Measurements from ENCODE around the gene BSND.

The BSND gene

DNA sequence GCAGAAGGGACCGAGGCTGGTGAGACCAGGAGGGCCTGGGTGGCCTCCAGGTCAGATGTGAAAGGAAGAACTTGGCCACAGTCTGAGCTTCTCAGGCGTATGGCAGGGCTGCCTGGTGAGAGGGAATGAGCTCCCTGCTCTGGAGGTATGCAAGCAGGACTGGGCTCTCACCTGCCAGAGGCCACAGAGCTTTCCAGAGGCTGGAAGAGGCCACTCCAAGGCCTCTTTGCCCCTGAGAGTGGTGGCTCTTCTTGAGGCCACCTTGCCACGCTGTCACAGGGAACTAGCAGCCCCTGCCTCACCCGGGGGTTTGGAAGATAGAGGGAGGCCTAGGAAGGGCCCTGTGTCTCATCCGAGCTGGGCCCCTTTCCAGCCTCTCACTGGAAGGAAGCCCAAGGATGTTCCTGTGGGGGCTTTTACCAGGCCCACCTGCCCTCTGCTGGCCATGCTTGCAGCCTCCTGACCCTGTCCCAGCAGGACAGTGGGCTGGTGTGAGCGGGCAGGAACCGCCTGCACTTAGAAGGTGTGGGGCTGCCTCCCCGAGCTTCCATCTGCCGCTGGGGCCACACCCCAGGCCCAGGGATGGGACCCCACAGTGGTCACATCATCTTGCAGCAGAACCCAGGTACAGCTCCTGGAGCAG, 50.7 kb downstream of the BSND start:
- no peak for FAIRE-seq

DNA sequence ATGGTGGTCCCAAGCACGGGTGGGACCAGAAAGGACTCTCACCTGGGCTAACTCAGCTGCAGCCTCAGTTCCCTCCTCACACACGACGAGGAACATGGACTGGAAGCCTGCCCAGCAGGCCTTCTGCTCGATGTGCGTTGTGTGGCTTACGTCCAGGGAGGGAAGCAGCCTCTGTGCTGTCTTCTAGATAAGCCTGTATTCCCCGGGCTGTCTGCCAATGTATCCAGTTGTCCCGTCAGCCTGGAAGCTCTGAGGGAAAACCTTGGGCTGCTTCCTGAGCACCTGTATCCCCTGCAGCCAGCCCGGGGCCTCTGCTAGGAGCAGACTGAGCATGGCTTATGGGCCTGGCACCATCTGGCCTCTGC, 51.2 kb downstream of the BSND start:
- no peak for FAIRE-seq

DNA sequence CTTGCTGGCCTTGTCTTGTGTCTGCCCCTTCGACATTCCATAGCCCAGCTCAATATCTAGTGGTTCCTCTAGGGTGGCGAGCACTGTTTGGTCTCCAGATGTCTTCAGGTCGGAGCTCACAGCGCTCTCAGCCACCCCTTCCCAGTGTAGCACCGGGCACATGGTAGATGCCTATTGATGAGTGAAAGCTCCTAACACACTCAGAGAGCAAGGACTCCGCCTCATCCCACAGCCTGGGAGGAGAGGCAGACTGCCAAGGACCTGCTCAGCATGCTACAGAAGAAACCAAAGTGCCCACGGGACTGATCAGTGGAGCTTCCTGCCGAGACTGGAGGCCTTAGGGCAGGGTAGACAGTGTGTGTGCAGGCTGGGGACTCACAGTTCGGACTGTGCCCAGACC, 51.5 kb downstream of the BSND start:
- no peak for FAIRE-seq

DNA sequence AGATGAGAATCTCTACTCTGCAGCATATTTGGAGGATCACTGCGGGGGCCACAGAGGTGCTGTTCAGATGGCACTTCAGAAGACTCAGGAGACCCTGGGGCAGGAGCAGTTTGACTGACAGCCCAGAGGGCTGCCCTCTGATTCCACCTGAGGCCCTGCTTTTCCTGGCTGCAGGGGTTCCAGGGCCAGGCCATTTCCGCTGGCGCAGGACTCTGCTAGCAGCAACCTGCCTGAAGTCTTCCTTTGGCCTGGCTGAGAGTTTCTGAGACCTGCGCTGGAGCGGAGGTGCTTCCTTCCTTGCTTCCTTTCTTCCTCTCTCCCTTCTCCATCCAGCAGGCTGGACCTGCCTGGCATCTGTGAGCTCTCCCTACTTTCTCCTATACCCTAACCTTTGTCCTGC, 52.4 kb downstream of the BSND start:
- no peak for FAIRE-seq

DNA sequence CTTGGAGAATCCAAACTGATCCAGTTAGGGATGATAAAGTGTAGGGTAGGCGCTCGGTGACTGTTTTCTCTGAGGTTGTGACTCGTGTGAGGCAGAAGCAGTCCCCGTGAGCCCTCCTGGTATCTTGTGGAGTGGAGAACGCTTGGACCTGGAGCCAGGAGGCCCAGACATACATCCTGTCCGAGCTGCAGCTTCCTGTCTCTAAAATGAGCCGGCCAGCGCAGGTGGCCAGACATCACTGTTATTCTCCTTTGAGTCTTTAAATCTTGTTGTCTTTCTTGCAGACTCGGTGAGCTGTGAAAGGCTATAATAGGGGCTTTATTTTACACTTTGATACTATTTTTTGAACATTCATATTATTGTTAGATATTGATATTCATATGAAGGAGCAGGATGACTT, 52.9 kb downstream of the BSND start:
- no peak for FAIRE-seq

DNA sequence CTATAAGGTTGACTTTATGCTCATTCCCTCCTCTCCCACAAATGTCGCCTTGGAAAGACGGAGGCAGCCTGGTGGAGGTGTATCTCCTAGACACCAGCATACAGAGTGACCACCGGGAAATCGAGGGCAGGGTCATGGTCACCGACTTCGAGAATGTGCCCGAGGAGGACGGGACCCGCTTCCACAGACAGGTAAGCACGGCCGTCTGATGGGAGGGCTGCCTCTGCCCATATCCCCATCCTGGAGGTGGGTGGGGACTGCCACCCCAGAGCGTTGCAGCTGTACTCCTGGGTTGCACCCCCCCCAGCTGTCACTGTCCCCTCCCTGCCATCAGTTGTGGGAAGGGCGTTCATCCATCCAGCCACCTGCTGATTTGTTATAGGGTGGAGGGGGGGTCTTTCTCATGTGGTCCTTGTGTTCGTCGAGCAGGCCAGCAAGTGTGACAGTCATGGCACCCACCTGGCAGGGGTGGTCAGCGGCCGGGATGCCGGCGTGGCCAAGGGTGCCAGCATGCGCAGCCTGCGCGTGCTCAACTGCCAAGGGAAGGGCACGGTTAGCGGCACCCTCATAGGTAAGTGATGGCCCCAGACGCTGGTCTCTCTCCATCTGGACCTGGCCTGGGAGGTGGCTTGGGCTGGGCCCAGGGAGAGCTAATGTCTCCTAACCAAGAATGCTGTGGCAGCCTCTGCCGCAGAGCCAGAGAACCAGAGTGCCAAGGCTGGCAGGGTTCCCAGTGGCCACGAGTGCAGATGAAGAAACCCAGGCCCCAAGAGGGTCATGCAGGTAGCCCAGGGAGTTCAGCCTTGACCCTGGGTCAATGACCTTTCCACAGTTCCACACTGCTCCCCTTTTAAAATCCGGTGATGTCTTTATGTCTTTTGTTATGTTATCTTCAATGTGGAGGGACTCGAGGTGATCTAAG, 53.7 kb downstream of the BSND start:
- FAIRE-seq = no peak

DNA sequence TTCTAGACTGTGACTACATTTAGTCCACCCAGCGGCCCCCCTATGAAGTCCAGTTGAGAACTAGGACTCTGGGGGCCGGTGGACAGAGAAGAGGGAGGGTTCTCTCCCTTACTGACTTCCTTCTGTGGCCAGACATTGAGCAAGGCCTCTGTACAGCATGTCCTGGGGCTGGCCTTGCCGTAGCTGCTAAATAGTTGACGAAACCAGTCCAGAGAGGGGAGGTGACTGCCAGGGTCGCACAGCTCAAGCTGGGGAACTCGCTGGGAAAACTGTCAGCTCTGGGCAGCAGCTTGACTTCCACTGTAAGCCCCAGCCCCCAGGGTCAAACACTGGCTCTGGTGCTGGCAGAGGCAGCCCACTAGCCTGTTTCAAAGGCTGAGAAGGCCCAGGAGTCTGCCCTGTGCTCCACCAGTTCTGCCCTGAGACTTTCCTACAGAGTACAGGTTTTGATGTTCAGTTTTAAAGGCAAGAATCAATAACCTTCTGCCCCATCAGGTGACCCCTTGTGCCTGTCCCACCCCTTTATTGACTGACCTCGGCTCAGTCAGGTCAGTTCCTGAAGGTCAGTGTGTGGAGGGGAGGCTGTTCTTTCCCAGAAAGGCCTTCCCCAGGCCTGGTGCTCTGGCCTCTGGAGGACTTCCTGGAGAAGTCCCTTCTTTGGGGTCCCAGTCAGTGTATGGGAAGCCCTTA, 54.7 kb downstream of the BSND start:
- FAIRE-seq = no peak

DNA sequence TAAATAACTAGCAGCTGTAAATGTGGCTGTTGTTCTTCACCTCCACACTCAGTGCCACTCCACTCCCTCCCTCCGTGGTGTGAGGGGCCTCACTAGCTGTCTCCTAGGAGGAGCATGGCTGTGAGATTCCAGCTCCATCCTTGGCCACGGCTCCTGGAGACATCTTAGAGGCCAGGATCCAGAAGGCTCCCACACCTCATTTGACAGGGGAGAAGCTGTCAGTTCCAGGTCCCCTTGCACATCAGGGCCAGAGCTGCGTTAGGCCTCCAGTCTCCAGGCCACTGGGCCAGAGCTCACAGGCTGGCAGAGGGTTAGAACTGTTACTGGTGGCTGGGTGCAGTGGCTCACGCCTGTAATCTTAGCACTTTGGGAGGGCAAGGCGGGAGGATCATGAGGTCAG, 55.7 kb downstream of the BSND start:
- FAIRE-seq = no peak

DNA sequence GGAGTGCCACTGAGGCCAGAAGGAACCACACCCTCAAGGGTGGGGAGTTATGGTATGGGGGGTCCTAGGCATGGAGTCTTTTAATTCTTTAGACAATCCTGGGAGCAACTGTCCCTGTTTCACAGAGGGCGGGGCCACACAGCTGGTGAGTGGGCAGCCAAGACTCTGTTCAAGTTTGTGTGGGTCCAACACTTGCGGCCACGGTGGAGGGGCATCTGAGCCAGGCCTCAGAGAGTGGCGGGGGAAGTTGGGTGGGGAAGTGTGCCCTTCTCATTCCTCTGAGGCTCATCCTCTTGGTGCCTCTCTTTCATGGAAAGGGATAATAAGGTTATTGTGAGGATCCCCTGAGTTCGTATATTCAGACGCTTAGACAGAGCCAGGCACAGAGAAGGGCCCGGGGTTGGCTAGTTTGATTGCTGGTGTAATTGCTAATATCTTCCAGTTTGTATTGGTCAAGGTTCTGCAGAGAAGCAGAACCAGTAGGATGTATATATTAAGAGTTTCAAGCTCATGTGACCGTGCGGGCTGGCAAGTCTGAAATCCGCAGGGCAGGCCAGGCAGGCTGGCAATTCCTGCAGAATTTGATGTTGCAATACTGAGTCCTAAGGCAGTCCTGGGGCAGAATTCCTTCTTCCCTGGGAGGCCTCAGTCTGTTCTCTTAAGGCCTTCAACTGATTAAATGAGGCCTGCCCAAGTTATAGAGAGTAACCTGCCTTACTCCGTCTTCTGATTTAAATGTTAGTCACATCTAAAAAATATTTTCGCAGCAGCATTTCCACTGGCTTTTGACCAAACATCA, 56.5 kb downstream of the BSND start:
- FAIRE-seq = no peak

DNA sequence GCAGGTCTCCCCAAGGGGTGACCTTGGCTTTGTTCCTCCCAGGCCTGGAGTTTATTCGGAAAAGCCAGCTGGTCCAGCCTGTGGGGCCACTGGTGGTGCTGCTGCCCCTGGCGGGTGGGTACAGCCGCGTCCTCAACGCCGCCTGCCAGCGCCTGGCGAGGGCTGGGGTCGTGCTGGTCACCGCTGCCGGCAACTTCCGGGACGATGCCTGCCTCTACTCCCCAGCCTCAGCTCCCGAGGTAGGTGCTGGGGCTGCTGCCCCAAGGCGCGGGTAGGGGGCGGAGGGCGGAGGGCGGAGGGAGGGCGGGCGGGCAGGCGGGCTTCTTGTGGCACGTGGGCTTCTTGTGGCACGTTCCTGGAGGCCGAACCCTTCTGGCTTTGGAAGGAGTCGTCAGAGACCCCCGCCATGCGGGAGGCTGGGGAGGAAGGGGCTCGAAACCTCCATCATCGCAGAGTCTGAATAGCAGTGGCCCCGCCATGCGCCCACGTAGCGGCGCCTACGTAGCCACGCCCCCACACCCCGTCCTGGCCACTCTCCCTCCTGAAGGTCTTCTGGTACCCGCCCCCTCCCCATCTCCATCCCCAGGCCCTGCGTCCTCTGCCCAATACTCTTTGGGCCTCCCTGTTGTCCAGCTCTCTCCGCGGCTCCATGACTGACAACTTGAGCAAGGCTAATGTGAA, 57.4 kb downstream of the BSND start:
- FAIRE-seq = no peak

DNA sequence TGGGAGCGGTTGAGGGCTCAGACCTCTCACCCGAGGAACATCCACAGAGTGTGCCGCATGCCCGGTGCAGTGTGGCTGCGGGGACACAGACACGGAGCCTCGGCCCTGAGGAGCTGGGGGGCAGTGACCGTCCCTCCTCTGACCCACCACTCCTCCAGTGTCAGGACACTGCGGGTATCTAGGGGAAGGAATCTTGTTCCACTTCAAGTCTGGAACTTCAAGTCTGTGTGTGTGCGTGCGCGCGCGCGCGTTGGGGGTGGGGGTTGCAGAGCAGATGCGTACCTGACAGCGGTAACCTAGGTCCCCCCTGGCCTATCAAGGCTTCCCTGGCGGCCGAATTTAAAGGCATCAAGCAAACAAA, 57.9 kb downstream of the BSND start:
- FAIRE-seq = no peak

DNA sequence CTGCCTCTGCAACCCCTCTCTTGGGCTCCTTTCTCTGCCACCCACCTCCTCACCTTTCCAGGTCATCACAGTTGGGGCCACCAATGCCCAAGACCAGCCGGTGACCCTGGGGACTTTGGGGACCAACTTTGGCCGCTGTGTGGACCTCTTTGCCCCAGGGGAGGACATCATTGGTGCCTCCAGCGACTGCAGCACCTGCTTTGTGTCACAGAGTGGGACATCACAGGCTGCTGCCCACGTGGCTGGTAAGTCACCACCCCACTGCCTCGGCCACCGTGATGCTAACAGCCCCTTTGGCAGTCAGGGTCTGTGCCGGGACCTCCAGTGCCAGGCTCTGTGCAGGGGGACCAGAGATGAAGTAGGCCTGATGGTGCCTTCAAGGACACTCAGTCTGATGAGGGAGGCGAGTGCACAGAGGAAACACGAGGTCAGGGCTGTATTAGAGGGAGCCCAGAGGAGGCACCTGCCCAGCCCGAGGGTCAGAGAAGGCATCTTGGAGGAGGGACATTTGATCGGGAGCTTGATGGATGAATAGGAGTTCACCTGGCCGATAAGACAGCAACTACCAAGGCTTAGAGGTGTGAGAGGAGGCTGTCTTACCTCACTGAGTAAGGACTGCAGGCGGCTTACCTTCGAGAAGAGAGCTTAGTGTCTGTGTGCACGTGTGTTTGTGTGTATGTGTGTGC, 58.7 kb downstream of the BSND start:
- no peak for FAIRE-seq

DNA sequence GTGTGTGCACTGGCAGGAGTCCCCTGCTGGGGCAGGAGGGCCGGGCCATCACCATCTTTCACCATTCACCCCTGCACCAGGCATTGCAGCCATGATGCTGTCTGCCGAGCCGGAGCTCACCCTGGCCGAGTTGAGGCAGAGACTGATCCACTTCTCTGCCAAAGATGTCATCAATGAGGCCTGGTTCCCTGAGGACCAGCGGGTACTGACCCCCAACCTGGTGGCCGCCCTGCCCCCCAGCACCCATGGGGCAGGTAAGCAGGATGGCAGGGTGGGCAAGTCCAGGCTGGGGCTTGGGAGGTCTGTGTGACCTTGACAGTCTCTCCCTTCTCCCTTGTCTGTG, 59.2 kb downstream of the BSND start:
- no peak for FAIRE-seq

DNA sequence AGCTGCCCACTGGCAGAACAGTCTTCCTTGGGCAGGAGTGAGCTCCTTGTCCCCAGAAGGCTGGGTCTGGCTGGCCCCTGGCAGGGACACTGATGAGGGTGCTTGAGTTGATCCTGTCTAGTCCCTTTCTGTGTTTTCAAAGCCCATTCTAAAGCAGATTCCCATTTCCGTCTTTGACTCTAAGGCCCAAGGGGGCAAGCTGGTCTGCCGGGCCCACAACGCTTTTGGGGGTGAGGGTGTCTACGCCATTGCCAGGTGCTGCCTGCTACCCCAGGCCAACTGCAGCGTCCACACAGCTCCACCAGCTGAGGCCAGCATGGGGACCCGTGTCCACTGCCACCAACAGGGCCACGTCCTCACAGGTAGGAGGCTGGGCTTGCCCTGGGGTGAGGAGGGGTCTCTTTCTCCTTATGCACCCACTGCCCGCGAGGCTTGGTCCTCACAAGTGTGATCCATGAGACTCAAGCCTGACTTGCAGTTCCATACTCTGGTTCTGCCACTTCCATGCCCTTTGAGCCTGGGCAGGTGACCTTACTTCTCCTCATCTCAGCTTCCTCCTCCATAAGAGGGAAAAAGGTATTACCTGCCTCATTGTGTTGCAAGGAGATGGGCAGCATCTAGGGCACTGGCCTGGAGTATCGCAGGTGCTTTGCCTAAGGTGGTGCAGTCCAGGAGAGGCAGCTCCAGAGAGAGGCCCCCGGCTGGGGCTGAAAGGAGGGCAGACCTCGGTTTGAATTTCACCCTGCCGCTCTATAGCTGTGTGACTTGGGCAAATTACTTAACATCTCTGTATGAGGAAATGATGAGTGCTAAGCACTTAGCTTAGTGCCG, 60.8 kb downstream of the BSND start:
- no peak for FAIRE-seq

DNA sequence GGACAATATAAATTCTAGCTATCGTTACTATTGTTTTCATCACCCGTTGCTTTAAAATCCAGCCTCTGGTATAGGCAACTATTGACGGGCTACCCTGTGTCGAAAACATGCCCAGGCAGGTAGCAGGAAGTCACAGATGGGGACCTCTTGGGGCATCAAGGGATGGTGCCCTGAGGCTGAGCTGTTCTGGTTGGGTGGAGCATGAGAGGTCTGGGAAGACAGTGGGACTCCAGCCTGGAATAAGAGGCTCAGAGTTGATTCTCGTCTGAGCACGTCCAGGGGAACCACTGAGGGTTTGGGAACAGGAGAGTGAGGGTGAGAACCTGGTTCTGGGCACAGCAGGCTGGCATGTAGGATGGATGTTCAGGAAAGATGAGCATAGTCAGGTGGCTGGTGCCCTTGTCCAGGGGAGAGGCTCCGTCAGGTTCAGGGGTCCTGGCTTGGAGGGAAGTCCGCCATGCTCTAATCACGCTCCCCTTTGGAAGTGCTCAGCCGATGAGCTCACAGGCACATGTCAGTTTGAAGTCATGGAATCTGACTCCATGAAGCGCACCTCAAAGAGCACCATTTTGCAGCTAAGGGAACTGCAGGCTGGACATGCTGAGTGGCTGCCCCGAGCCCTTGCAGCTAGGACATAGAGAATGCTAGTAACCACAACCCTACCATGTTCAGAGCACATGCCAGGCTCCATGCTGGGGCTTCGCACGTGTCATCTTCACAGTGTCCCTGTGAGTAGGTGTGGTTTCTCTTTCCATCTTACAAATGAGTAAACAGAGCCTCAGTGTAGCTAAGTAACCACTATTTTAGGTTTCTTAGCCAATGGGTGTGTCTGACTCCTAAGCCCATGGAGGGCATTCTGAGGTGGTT, 61.6 kb downstream of the BSND start:
- FAIRE-seq = no peak

DNA sequence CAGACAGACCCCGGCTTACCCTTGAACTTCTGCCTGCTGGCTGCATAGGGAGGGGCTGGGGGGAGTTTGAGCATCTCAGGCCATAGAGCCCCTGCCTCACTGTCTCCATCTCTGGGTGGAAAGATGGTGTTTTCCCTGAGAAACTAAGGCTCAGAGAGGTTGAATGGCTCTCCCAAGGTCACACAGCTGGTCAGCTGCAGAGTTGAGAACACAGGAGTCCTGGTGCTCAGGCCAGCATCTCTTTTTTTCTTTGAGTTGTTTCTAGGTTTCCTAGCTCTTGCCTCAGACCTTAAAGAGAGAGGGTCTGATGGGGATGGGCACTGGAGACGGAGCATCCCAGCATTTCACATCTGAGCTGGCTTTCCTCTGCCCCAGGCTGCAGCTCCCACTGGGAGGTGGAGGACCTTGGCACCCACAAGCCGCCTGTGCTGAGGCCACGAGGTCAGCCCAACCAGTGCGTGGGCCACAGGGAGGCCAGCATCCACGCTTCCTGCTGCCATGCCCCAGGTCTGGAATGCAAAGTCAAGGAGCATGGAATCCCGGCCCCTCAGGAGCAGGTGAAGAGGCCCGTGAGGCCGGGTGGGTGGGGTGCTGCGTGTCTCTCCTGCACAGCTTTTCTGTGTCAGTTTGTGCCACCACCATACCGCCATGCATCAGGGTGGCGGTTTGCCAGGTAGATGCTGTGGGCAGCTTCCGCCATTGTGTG, 62.4 kb downstream of the BSND start:
- FAIRE-seq = no peak

Data from islet of Langerhans (tissue), 1 donor.